Measurements from ENCODE around the gene TSPO2.

DNA sequence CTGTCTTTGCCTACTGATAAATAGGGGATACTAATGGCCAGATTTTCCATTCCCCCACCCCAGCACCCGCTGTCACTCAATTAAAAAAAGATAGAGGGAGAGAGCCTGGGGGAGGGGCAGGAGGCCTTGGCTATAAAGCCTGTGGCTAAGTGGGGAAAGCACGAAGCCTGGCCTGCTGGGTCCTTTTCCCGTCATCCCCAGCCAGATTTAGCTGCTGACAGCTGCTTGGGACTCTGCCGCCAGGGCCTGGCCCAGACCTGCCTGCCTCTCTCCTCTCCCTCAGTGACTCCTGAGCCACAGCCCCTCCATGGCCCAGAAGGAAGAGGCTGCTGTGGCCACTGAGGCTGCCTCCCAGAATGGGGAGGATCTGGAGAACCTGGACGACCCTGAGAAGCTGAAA is 10.8 kb downstream of the TSPO2 start, which contains the start of gene APOBEC2:
- TF ChIP-seq, protein P1, sequence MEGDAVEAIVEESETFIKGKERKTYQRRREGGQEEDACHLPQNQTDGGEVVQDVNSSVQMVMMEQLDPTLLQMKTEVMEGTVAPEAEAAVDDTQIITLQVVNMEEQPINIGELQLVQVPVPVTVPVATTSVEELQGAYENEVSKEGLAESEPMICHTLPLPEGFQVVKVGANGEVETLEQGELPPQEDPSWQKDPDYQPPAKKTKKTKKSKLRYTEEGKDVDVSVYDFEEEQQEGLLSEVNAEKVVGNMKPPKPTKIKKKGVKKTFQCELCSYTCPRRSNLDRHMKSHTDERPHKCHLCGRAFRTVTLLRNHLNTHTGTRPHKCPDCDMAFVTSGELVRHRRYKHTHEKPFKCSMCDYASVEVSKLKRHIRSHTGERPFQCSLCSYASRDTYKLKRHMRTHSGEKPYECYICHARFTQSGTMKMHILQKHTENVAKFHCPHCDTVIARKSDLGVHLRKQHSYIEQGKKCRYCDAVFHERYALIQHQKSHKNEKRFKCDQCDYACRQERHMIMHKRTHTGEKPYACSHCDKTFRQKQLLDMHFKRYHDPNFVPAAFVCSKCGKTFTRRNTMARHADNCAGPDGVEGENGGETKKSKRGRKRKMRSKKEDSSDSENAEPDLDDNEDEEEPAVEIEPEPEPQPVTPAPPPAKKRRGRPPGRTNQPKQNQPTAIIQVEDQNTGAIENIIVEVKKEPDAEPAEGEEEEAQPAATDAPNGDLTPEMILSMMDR (IDR thresholded peaks at IDR 0.05; ENCODE audit: low read depth, low read length, poor library complexity, severe bottlenecking), result no peak
- TF ChIP-seq EZH2phosphoT487 (IDR thresholded peaks at IDR 0.05; ENCODE audit: borderline replicate concordance, low read length), result no peak

Measured in DOHH2 (cell line).